RPMI8226 (cell line): ENCODE data around the gene NEK7.

Experiments used
- DNase-seq: peaks from one replicate; pipeline ENCODE4 v3.0.0-alpha.2; 2015

NEK7 gene

DNA sequence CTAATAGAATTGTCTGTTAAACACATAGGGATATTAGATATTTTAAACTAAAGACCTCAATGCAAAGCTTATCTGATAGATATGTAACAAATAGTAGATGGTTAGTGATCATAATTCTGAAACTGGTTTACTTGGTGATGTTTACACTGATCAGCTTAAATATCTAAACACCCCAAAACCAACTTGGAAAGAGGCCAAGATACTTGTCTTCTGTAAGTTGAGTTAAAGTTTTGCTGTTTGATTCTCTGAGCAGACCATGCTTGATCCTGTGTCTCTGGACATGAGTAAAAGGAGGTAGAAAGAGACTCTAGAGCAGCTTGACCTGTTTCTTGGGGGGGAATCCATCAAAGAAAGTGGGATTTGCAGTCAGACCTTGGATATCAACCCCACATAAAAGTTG, 107.5 kb downstream of the NEK7 start:
- DNase-seq: no peak

DNA sequence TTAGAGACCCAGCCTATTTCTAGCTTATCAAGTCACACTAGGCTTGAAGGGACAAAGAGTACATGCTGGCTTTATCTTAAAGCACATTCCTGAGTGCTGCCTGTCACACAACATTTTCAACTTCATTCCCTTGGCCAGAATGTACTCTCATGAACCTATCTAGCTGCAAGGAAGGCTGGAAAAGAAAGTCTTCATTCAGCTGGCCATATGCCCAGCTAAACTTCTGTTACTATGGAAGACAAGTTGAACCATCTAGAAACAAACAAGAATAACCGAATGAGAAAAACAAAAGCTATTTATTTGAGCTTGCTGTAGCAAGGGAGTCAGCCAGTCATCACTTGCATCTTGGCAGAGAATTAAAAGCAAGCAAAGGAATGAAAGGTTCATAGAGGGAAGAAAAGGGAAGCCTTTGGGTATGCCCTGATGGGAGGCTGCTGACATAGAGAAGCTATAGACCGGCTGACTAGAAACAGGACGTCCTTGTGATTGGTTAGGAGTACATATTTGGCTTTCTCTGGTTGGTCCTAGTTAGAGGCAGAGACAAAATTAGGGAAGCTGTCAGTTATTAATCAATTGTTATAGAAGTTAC, 108.4 kb downstream of the NEK7 start:
- no peak for DNase-seq

DNA sequence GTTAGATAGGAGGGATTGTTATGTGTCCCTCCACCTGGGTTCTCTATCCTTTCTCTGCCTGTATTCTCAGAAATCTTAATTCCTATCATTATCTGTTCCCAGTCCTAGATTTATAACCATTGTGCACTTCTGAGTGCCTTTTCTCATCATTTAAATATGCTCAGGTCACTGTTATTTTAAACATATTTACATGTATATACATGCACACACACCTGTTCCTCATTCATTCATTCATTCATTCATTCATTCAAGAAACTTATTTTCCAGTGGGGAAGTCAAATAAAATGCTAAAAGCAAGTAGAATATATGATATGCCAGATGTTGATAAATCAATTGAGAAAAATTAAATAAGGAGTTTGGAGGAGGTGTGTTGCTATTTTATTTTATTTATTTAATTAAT, 110.3 kb downstream of the NEK7 start:
- no peak for DNase-seq

DNA sequence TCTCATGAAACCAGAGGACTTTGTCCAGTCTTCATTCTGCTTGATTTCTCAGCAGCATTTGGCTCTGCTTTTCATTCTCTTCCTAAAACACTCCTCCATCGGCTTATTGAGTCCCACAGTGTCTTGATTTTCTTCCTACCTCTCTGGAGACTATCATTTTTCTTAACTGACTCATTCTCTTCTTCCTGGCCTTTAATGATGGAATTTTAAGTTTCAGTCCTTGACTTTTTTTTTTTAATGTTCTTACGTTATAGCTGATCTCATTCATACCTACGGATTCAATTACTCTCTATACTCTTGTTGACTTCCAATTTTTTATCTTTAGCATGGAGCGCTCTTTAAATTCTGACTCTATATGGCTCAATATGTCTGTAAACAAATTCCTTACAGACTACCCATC, 111.1 kb downstream of the NEK7 start:
- no peak for DNase-seq

DNA sequence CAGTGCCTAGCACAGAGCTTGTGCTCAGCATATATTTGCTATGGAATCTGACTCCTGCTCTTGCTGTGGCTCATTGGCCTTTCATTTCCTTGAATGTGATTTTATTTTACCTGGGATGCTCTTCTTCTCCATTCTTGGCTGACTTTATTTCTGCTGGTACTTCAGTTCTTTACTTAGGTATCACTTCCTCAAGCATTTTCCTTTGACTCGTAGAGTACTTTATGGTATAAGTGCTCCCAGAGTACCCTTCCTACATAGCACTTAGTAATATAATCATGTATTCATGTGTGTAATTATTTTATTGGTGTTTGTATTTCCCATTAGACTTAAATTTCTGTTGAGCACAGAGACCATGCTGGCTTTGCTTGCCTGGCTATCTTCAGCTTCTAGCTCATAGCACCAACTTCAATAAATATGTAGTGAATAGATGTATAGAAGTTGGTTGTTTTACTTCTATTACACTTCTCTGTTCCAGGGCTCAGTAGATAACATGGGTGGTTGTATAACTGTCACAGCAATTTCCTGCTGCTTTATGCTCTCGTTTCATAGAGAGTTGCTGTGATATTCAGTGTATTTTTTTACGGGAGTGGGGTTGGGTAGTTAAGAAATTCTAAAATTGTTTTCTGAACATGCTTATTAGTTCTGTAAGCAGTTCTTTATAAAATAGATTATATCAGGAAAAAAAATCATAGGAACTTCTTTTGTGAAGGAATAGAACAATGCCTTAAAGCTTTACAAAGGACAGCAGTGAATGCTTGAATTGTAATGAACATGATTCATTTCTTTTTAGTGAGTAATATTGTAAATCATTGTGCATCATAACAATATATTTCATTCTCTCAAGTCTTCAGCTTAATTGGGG, 112.2 kb downstream of the NEK7 start:
- no peak for DNase-seq

DNA sequence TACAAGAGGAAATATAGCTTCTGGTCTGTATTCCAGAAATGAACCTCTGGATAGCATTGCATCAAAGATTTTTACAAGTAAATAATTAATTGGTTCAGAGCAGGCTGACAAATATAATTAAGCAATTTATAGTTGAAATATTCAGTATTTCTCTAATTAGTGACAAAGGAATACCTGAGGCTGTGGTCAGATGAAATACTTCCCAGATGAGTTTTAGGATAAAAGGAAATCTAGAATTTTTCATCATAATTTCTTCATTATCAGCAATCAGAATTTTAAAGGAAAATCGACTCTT, 112.8 kb downstream of the NEK7 start:
- DNase-seq: no peak

DNA sequence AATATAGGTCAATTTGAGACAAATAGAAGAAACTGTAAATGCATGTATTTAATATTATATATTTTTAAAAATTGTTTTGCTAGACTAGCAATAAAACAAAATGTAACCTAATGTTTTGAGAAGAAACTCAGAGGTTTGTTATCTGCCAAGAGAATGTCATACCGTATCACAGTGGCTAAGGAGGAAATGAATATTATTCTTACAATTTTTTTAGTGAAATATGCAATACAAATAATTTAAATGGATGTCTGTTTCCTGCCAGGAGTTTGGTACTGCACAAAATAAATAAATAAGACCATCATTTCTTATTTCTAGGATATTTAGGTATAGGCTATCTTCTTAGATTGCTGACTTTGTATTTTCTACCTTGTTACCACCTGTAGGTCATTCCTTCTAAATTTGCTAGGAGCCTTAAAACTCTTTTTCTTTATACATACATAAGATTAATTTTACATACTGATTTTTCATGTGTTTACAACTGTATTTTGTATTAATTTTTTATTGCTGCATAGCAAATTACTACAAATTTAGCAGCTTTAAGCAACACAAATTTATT, 113.6 kb downstream of the NEK7 start:
- DNase-seq: no peak

DNA sequence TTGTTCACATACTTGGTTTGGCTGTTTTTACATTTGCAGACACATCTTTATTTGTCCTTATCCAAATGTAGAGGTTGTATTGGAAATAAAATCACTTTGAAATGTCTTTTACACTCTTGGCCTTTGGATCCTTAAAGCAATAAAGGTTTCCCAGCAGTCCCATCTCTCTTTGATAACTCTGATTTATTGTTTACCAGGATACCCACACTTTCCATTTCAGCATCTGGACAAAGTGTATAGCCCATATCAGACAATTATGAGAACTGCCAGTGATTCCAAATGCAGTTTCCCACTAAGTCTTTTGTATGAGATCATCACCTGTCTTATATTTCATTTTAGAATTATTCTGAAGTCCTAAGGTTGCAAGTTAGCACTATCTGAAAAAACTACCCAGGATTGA, 114.7 kb downstream of the NEK7 start:
- no peak for DNase-seq

DNA sequence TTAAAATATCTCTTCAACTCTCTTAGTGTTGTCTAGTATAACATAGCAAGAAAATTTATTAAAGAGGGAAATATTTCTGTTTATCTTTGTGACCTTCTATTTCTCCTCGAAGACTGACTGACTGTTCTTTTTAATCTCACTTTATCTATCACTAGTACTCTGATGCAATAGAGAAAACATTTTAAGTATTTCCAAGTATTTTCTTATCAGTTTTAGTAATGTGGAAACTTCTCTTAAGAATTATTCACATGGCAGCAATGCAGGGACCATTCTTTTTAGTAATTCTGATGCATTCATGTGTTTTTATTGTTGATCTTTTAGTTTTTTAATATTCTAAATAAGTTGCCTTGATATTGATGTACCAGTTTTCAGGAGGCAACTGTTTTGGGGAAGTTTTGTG, 115.7 kb downstream of the NEK7 start:
- no peak for DNase-seq

DNA sequence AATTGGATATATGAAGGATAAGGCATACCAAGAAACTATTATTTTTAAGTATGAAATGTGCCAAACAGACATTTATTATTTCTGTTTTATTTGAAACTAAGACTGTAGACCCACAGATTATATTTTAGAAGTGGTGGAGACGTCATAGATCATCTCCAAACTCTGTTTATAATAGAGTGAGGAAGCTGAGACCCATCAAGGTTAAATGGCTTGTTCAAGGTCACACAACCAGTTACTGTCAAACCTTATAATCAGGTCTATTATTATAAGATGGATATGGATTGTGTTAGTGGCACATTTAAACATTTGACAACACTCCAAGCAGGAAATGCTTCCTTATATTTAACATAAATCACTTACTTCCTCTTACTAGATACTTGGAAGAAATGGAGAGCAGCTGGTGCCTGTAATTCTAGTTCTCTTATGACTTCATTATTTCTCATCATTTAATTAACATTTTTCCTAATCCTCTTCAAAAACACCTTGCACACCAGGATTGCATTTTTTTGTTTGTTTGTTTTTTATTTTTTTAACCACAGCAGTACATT, 117.0 kb downstream of the NEK7 start:
- no peak for DNase-seq

DNA sequence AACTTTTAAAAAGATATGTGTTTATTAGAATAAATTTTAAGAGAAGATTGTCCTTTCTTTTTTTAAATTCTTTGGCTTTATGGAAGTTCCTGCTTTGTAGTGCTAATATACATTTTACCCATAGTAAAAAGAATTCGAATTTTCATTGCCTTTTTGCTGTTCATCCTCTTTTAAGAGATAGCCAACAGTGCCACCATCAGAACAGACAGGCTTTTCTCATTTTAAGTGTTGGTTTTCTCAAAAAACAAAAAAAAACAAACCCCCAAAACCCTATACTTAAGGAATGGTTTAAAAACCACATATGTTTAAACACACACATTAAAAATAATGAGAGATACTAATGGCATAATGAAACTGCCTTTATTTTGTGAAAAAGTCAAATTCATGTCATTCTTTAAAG, 118.8 kb downstream of the NEK7 start:
- no peak for DNase-seq

DNA sequence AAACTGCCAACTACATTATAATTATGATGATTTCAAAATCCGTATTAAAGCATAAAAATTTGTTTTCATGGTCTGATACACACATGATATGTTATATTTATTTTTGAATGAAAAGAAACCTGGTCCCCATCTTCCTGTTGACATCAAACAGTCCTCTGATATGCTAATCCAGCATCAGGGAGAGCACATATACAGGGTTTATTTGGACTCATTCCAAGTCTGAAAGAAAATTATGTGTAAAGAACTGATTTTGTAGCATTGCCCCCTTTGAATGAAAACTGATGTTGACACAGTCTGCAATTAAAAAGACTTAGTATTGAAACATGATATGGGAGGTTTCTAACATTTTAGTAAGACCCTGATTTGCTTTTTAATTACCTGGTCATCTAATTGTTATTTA, 119.4 kb downstream of the NEK7 start:
- no peak for DNase-seq

DNA sequence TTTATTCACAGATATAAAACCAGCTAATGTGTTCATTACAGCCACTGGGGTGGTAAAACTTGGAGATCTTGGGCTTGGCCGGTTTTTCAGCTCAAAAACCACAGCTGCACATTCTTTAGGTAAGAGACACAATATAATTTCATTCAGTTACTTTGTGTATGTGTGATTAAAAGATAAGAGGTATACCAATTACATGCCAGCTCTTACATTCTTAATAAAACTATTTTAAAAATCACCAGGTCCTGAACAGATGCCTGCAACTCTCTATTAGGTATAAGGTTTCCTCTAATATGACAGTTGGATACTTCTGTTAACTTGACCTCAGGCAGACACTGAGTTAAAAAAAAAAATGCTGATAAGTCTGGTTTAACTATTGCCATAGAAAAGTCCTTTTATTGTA, 122.1 kb downstream of the NEK7 start:
- DNase-seq: no peak

DNA sequence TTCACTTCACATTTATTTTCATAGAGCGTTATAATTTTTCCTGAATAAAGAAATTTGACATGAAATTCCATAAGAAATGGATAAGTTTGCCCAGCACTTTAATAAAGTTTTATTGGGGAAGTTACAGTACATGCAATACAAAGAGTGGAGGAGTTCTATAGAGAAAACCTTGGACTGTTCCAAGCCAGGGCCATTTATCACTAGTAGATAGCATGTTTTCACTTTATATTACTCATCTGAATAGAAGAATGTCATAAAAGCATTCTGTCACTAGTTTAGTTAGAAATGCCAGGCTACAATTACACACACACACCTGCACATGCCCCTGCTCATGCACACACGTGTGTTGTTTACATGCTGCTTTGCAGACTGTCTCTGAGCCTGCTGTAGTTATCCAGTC, 123.3 kb downstream of the NEK7 start:
- DNase-seq: no peak

DNA sequence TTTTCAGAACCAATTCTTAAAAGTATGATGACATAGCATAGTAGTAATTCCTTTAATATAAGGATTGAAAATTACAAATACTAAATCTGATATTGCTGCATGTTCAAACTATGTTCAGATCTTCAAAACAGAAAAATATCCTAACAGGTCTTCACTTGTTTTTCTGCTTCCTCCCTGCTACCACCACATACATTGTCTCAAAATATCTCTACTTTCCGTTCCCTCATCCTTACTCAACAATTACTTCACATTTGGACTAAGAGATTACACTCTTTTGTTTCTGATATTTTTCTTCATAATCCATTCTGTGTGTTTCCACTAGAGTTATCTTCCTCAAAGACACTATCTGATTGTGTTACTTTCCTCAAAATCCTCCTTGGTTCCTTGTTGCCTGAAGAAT, 125.1 kb downstream of the NEK7 start:
- no peak for DNase-seq

DNA sequence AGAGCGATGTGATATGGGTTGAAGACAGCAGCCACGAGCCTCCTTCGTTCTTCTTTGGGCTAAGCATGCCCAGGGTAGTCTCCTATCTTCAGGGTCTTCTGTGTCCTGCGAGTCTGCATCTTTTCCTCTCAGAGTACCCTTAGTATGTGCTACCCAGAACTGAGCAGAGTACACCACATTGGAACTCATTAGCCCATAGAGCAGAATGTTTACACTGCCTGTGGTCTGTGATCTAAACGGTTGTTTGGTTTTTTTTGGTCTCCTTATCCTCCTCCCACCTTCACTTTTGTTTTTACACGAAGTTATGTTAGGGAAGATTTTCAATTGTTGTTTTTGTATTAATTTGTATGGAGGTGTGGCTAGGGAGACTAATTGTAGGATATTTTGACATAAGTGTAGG, 126.4 kb downstream of the NEK7 start:
- no peak for DNase-seq

DNA sequence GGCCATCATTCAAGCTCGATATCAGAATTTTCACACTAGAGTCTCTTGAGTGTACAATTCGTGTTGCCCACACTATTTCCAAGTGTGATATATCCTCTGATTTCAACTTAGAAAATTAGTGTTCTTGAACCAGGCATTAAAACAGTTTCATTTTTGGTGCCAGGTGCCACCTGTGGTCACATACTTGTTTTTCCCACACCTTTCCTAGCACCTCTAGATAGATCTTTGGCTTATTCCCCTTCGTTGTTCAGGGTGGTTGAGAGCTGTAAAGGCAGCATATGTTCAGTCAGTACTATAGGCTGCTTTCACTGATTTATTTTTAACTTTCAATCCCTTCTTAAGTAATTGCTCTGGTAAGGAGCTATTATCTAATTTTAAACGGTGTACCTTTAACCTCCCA, 131.1 kb downstream of the NEK7 start:
- DNase-seq: no peak

DNA sequence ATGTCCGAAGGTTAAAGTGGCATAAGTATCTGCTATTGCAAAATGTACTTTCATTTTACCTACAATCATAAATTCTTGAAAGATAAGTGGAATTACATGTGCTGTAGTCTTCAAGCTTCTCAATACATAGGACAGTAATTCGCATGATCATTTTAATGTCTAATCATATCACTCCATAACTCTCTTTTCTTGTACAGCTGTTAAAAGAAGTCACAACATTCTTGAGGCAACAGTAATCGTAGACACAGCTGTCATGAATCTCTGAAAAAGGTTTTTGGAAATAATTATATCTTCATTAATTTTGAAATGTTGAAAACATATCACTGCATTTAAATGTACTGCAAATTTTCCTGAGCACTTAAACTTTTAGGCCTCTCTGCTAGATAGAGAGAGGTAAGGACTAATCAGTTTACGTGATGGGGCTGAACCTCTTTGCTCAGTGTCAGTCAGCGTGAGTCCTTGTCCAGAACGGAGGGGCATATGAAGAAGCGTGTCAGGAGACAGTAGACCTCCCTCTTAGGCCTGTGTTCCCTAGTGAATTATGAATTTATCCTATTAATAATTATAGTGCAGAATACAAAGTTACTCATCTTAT, 133.4 kb downstream of the NEK7 start:
- DNase-seq: no peak

DNA sequence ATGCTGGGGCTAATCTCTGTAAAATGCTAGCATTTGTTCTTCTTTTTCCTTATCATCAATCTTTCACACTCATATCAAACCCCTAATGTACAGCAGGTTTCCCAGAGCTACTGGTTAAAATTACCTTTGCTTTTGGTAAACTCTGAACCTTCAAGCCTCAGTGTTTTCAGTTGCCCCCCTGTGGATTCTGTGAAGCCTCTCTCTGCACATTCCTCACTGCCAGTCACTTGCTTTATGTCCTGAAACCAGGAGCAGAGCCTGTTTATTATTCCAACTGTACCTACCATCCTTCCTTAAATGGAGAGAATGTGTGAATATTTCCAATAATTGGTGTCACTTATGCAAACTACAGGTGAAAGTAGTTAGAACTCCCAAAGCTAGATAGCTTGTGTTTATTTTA, 134.2 kb downstream of the NEK7 start:
- no peak for DNase-seq

DNA sequence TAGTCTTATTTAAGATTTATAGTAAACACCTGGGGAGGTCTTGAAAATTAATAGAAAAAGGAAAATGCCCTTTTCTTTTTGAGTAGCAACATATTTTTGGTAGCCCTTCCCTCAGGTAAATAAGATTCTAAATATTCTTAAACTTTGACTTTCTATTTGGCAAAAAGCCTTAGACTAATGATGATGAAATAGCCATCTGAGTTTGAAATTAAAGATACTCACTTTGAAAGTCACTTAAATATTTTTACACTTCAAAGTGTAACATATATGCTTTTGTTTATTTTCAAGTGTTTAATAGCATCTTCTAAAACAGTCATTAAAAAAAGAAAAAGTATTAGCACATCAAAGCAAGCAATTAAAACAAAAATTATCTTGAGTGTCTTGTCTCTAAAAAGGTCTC, 135.1 kb downstream of the NEK7 start:
- no peak for DNase-seq

DNA sequence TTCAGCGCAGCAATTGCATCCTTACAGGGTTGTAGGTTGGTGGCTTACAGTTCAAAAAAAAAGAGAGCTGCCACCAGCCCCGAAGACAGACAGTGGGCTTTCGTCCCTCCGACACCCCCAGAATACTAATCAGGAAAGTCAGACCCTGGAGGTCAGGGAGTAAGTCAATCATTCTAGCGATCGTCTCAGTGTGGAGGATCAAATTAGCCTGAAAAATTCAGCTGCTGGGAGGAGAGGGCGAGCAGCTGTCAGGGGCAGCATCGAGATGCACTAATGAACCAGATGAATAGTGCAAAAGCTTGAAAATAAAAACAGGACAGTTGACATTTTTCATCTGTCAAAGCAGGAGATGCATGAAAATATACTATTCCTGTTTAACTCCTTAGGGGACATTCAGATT, 138.4 kb downstream of the NEK7 start:
- DNase-seq: no peak

DNA sequence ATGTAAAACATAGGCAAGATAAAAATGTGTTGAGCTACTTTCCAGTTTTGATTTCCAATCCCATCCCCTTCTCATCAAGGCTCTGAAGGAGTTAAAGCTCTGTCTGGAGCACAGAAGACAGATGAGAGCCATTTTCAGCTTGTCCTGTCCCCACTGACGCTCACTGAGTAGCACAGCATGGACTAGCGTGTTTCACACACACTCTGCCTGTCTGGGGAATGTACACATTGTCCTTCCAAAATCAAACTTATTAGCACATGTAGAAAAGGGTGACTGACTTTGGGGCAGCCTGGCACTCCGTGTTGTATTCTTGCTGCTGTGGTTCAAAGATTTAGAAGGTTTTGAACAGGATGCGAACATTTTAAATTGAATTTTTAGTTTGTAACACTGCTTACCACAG, 139.2 kb downstream of the NEK7 start:
- DNase-seq: no peak

DNA sequence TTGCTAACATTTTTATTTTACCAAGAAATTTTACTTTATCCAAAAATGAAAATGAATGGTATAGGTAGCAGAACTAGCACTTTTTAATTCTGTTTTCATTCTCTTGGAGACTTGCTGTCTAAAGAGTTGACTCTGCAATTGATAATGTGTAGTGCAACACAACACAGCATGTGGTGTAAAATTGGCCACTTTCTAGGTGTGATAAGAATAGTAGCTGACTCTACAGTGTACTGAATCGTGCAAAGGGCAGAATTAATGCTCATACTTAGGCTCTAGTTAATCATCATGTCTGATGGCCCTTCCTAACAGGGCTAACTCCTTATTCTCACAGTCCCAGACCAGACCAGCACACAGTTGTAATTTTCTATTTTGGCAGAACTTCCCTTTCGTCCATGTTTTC, 140.5 kb downstream of the NEK7 start:
- DNase-seq: no peak

DNA sequence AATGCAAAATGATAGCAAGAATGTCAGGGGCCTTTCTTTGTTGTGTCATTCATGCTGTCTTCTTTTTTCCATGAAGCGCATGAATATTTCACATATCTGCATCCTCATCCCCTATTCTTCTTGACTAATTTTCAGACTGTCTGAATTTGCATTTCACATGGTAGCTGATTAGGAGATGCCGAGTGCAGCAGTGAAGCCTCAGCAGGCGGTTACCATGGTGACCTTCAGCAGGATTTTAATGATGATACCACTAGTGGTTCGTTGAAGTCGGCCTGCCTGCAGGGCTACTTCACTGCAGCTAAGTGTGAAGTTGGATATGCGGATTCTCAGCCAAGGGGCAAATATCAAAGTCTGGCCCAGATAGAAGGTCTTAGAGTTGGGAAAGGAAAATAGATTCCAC, 141.8 kb downstream of the NEK7 start:
- no peak for DNase-seq
